GM04504 (cell line): Measurements from ENCODE around the gene WFDC2.

Experiments
- DNase-seq: peaks from one replicate; pipeline ENCODE4 v3.0.0-alpha.2; 2012; ENCODE audit warnings: low read depth

Gene WFDC2

GRCh38 chr20:45469336-45470261 lies at the start of gene WFDC2:
WFDC2 (plus strand) TSS chr20:45469753; CDS start chr20:45469782, 29 bp downstream.
- DNase-seq, result no peak

DNA sequence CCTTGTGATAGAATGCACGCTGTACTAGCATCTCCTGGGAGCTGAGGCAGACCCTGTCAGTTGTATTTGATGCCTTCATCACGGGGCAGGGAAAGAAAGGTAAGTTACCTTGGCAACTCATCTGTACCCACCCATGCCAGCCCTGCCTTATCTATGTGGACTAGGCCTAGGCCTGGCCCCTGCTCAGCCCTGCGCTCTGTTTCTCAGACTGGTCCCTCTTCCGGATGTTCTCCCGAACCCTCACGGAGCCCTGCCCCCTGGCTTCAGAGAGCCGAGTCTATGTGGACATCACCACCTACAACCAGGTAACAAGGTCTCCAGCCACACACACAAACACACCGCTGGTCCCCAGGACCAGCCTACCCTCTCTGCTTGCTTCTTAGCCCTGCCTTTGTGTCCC lies 49.4 kb upstream of the WFDC2 start:
- no peak for DNase-seq

- no peak for DNase-seq
Measured at GRCh38 chr20:45423700-45424099, 45.9 kb upstream of the WFDC2 start.

GRCh38 chr20:45425561-45425960 lies 44.0 kb upstream of the WFDC2 start:
- no peak for DNase-seq

DNA sequence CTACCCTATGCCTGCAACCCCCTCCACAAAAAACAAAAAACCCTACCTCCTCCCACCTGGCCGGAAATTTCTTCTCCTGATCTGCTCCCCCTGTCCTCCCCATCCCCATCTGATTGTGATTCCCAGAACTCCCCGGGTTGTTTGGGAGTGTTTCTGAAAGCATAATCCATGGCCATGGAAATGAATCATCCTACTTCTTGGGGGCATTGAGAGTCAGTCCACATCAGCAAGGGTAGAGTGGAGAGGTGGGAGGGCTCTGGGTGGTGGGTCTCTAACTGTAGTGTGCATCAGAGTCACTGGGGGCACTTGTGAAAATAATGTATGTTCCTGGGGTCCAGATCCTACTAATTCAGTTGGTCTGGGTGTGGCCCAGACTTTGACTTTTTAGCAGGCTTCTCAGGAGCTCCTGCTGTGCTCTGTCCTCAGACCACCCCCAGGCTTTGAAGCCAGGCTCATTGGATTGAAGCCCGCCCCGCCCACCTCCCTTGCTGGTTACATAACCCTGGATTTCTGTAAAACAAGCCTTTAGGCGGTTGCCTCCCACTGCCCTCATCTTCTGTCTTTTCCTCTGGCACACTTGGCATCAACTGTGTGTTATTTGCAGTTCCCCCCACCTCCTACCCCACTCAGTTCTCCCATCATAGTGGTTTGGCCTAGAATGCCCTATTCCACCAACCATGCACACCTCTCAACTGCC lies 43.1 kb upstream of the WFDC2 start:
- no peak for DNase-seq

DNA sequence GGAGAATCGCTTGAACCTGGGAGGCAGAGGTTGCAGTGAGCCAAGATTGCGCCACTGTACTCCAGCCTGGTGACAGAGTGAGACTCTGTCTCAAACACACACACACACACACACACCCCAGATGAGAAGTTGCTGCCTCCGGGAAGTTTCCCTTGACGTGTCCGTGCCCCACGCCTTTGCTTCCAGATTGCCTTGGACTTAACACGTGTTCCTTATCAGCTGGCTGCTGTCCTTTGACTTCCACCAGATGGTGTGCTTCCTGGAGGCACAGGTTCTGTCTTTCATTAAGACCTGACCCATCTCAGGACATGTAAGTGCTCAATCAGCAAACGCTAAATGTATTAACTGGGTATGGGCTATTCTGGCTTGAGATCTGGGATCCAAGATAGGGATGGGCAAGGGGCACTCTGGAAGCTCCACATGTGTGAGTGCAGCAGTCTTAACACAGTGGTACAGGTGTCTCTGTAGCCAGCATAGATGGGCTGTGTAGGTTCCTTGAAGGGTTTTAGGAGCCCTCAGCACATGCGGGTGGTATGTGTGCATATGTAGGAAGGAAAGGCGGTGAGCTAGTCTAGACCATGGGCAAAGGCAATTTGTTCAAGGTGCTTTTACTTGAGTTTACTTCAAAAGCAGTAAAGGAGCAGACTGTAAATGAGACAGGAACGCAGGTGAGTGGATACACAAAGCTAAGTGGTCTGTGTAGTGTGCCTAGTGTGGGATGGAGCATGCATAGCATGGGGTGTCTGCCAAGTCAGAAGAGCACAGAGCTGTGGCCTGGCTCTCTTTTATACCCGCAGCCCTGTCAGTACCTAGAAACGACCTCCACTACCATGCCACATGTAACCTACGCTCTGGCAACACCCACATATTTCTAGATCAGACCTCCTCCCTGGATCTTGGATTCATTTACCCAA lies 42.1 kb upstream of the WFDC2 start:
- DNase-seq, result no peak

DNA sequence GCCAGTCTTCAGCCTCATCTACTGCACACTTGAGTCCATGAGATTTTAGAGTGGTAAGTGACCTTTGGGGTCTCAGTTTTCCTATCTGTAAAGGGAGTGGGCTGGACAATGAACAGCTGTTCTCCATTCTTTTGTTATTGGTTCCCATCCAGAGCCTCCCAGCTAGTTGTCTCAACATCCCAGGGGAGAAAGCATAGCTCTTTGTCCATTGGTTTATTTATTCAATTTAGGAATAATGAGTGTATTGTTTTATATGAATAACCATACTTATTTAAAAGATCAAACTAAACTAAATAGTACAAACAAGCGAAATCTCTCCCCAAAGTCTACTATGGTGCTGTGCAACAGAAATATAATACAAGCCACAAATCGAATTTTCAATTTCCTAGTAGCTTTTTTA lies 39.9 kb upstream of the WFDC2 start:
- no peak for DNase-seq

GRCh38 chr20:45432294-45432693 lies 37.3 kb upstream of the WFDC2 start:
- DNase-seq, result no peak

GRCh38 chr20:45433316-45433715 lies 36.2 kb upstream of the WFDC2 start:
- DNase-seq, result peak; percentile 55

- DNase-seq, result no peak
Measured at GRCh38 chr20:45433976-45434375, 35.6 kb upstream of the WFDC2 start.

- DNase-seq, result peak; percentile 69
Measured at GRCh38 chr20:45436732-45437485, 32.6 kb upstream of the WFDC2 start.

- no peak for DNase-seq
Measured at GRCh38 chr20:45440424-45440823, 29.1 kb upstream of the WFDC2 start.

DNA sequence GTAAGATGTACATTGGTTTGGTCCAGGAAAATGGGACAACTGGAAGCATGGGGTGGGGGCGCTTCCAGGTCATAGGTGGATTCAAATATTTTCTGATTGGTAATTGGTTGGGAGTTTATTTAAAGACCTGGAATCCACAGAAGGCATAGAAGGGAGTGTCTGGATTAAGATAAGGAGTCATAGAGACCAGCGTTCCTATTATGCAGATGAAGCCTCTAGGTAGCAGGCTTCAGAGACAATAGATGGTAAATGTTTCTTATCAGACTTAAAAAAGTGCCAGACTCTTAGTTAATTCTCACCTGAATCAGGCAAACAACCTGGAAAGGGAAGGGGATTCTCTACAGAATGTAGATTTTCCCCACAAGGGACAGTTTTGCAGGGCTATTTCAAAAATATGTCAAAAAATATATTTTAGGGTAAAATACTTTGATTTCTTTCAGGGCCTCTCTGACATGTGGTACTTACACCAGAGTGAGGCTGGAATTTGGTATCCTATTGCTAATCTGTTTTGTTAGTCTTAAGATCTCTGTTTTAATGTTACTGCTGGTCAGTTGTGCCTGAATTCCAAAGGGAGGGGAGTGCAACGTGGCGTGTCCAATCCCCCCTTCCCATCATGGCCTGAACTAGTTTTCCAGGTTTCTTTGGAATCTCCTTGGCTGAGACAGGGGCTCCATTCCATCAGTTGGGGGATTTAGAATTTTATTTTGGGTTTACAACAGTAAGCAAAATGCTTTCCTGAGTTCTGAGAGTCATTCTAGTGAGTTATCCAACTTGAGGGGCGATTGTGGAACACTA lies 28.5 kb upstream of the WFDC2 start:
- no peak for DNase-seq

- DNase-seq, result no peak
Measured at GRCh38 chr20:45441746-45442145, 27.8 kb upstream of the WFDC2 start.

- DNase-seq, result no peak
Measured at GRCh38 chr20:45444050-45444449, 25.5 kb upstream of the WFDC2 start.

- DNase-seq, result no peak
Measured at GRCh38 chr20:45445805-45446562, 23.6 kb upstream of the WFDC2 start.

DNA sequence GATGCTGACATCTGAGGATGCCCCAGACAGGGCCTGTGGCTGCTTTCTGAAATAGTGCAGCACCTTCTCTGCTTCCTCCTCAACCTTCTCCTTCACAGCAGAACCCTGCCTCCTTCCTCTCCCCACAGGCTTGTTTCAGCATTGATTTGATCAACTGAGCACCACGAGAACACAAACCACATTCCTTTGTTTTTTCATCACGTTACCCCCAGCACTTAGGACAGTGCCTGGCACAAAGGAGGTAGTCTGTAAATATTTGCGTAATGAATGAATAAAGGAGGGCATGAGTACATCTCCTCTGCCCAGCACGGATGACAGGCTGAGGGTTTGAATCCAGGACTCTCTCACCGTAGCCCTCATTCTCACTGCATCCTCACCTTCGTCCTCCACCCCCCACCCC lies 21.3 kb upstream of the WFDC2 start:
- DNase-seq, result no peak

DNA sequence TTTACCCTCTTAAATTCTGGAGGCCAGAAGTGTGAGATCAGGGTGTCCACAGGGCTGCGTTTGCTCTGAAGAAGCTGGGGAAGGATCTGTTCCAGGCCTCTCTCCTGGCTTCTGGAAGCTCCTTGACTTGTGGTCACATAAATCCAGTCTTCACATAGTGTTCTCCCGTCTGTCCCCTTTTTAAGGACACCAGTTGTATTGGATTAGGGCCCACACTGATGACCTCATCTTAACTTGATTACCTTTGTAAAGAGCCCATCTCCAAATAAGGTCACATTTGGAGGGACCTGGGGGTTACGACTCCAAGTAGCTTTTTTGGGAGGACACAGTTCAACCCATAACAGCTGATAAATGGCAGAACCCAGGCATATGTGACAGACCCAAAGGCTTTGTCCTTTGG lies 20.0 kb upstream of the WFDC2 start:
- DNase-seq, result no peak

DNA sequence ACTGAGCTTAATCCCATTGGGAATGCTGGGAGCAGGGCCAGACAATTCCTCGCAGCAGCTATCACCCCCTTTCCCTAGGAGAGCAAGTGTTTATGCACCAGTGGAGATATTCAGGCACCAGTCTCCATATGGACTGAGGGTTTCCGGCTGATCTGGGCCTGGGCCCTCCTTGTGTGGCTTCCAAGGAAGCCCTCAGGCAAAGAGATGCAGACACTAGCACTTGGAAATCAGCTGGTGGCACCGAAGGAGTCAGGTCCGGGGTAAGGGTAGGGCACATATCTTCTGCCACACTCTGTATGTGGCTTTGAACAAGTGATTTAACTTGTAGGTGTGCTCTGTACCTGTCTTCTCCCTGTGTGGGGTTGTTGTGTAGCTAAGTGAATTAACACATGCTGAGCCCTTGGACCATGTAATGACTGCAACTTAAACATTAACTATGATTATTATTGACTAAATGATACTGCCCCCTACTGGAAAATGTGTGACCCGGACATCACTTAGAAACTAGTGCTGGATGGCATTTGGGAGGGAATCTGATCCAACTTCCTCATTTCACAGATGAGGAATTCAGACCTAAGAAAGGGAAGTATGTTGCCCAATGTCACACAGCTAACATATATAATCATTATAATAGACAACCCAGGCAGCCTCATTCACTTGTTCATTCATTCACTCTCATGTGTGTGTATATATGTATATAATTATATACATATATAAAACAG lies 19.3 kb upstream of the WFDC2 start:
- no peak for DNase-seq
